ENCODE measurements around the gene GUSB.

GUSB gene

DNA sequence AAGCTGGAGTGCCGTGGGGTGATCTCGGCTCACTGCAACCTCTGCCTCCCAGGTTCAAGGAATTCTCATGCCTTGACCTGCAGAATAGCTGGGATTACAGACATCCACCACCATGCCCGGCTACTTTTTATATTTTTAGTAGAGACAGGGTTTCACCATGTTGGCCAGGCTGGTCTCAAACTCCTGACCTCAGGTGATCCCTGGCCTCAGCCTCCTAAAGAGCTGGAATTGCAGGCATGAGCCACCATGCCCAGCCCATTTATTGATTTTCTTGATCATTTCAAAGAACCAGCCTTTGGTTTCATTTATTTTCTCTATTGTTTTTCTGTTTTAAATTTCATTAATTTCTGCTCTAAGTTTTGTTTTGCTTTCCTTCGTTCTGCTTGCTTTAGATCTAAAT lies 50.3 kb downstream of the GUSB start:
- DNase-seq (ENCODE audit: low read depth): no peak

DNA sequence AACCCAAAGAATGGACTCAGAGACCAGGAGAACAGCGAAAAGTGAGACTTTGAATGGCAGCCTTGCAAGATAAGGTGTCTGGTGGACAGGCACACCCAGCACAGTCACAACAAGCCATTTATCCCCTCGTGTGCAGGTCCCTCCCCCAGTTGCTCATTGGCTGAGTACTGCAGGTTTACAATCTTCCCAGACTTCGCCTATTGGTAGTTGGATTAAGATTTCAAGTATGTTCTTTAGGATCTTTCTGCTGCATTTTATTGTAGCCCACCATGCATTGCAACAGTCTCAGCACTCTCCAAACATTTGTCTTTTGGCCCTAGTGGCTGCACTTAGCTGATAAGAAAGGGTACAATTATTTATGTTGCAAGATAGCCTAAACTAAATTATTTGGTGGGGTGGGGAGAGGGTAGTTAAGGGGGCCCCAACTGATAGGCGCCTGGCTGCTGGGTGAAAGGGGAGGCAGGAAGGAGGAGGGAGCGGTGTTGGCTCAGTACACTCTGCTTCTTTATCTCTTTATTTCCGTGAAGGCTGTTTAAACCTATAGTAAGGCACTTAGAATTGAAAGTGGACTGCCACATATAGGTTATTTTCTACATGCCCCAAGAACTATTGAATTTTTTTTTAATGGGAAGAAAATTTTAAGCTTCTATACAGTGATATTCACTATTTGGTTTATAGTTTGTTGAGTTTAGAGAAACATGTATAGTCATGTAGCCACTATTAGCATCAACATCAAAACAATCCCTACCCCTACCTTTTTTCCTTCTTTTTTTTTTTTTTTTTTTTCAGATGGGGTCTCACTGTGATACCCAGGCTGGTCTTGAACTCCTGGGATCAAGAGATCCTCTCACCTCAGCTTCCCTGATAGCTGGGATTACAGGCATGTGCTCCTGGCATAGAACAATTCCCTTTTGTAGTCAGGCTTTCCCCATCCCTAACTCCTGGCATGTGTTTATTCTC lies 54.2 kb downstream of the GUSB start:
- DNase-seq (ENCODE audit: low read depth): peak; percentile 60

- no peak for DNase-seq (ENCODE audit: low read depth)
Observed at GRCh38 chr7:65926588-65926987, 55.4 kb downstream of the GUSB start.

DNA sequence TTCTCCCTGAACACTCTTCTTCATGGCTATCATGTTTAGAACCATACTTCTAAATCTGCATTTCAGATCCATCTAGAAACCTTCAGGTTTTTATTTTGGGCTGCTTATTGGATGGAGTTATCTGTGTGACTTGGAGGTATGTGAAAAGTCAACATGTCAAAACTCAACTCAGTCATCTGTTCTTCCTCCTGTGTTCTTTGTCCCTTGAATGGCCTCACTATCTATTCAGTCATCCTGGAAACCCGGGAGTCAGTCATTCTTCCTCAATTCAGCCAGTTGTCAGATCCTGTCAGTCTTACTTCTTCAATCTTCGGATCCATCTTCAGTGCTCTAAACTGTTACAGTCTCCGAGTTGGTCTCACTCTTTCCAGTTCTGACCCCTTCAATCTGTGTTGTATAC lies 57.0 kb downstream of the GUSB start:
- no peak for DNase-seq (ENCODE audit: low read depth)

DNA sequence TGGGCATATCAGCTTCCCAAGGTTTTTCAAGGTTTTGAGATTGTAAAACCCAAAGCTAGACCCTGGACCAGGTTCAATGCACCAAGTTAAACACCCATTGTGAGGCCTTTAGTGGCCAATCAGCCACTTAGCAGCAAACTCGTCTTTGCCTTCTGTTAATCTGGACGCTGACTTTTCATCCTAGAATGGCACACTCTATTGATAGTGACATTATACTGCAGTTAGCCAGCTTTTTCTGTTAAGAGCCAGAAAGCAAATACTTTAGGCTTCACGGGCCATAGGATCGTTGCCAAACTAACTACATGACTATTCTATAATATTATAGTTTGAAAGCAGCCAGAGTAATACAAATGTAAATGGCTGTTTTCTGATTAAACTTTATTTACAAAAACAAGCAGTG lies 57.8 kb downstream of the GUSB start:
- no peak for DNase-seq (ENCODE audit: low read depth)

- DNase-seq (ENCODE audit: low read depth): no peak
Observed at GRCh38 chr7:65923316-65923715, 58.7 kb downstream of the GUSB start.

- DNase-seq (ENCODE audit: low read depth): no peak
Observed at GRCh38 chr7:65915921-65916657, 65.9 kb downstream of the GUSB start.

GRCh38 chr7:65912237-65912636 lies 69.8 kb downstream of the GUSB start:
- DNase-seq (ENCODE audit: low read depth): no peak
